ENCODE data around the gene ARHGAP26. TPM values are rescaled to one million over a fixed set of nuclear protein-coding genes. Genes with fewer than 3 reads are reported as not detected.

ARHGAP26 gene
- total RNA-seq, 5 donors from 2014 or later (not counting 1 experiment from before 2014, with no cell fraction given) = 22.8 to 49.3 (median 28.3) TPM

- ChIA-PET POLR2A (interaction anchor here in 1 of 2 donors (0.6 kb wide), 1 partner anchor 182 kb away, joined by 3 read pairs; no protein-coding TSS in a partner anchor), CTCF (interaction anchor here (0.6 to 1.7 kb wide), 4 partner anchors 29 to 79 kb away, joined by 3 to 5 read pairs (median 4); no protein-coding TSS in a partner anchor)
- Mint-ChIP-seq H3K27me3 (no peaks in the 10 kb centered on the region), H3K27ac (no peak overlapping the region), H3K4me3 (no peak overlapping the region), H3K36me3 (peaks cover 3% of the 10 kb centered on the region), H3K4me1 (peaks cover 71 to 76% (median 74%) of the 10 kb centered on the region in 3 donors), H3K9me3 (no peaks in the 10 kb centered on the region)
- WGBS (ENCODE audit: insufficient coverage) = 37% methylated on average over 2 of the region's 3 CpGs
- ATAC-seq (replicated peaks in 1 of 4) = peak in 1 of 4 experiments; percentile 67
- H3K4me1 ChIP-seq (ENCODE audit: control insufficient read depth in 1 of 2, extremely low read depth in 1 of 2, insufficient read depth in 2 of 2, low read length in 2 of 2) = peaks cover 0 to 37% of the 10 kb centered on the region in 2 experiments
- H3K4me3 ChIP-seq (ENCODE audit: control insufficient read depth in 1 of 2, extremely low read depth in 1 of 2, low read length in 1 of 2) = no peak overlapping the region
- DNase-seq = peak in 6 of 35 experiments; percentile 5 to 41 (median 16)
- H3K27me3 ChIP-seq (replicated peaks in 1 of 2; ENCODE audit: control insufficient read depth in 2 of 2, extremely low read depth in 1 of 2, insufficient read depth in 2 of 2, low read length in 1 of 2) = no peaks in the 10 kb centered on the region
- no peak overlapping the region for H3K27ac ChIP-seq (ENCODE audit: low read length)
- H3K9me3 ChIP-seq = no peaks in the 10 kb centered on the region
- no peaks in the 10 kb centered on the region for H3K36me3 ChIP-seq (ENCODE audit: control insufficient read depth in 2 of 2, extremely low read depth in 1 of 2, insufficient read depth in 1 of 2, low read length in 1 of 2)
Observed at GRCh38 chr5:142826741-142827492, 56.7 kb downstream of the ARHGAP26 start.

GRCh38 chr5:142827934-142828576, 57.9 kb downstream of the ARHGAP26 start:
- DNase-seq = no peak
- H3K9me3 ChIP-seq = no peaks in the 10 kb centered on the region
- no peak overlapping the region for H3K4me3 ChIP-seq (ENCODE audit: control insufficient read depth in 1 of 2, extremely low read depth in 1 of 2, low read length in 1 of 2)
- peaks cover 70 to 71% (median 70%) of the 10 kb centered on the region in 3 donors for H3K4me1 Mint-ChIP-seq
- WGBS (ENCODE audit: insufficient coverage) = no CpG with 5 or more reads among the region's 6 CpGs
- no peaks in the 10 kb centered on the region for H3K36me3 ChIP-seq (ENCODE audit: control insufficient read depth in 2 of 2, extremely low read depth in 1 of 2, insufficient read depth in 1 of 2, low read length in 1 of 2)
- no peaks in the 10 kb centered on the region for H3K9me3 Mint-ChIP-seq
- H3K27ac ChIP-seq (ENCODE audit: low read length) = no peak overlapping the region
- CTCF ChIA-PET = interaction anchor here in 1 of 2 donors (1.7 kb wide), 1 partner anchor 80 kb away, joined by 5 read pairs; no protein-coding TSS in a partner anchor
- ATAC-seq (replicated peaks in 1 of 4) = no peak
- H3K36me3 Mint-ChIP-seq = peaks cover 3% of the 10 kb centered on the region
- POLR2A ChIA-PET = no interaction called here
- no peaks in the 10 kb centered on the region for H3K27me3 Mint-ChIP-seq
- H3K4me3 Mint-ChIP-seq = no peak overlapping the region
- H3K27ac Mint-ChIP-seq = no peak overlapping the region
- H3K27me3 ChIP-seq (replicated peaks in 1 of 2; ENCODE audit: control insufficient read depth in 2 of 2, extremely low read depth in 1 of 2, insufficient read depth in 2 of 2, low read length in 1 of 2) = no peaks in the 10 kb centered on the region
- H3K4me1 ChIP-seq (ENCODE audit: control insufficient read depth in 1 of 2, extremely low read depth in 1 of 2, insufficient read depth in 2 of 2, low read length in 2 of 2) = peaks cover 0 to 38% of the 10 kb centered on the region in 2 experiments

GRCh38 chr5:142828797-142829535, 58.8 kb downstream of the ARHGAP26 start:
- Mint-ChIP-seq H3K36me3 (peaks cover 3% of the 10 kb centered on the region), H3K27ac (peak overlapping the region in 1 of 2 donors; percentile 30), H3K4me1 (peaks cover 61 to 65% (median 63%) of the 10 kb centered on the region in 3 donors), H3K27me3 (no peaks in the 10 kb centered on the region), H3K9me3 (no peaks in the 10 kb centered on the region), H3K4me3 (no peak overlapping the region)
- no peak overlapping the region for H3K4me3 ChIP-seq (ENCODE audit: control insufficient read depth in 1 of 2, extremely low read depth in 1 of 2, low read length in 1 of 2)
- no peaks in the 10 kb centered on the region for H3K36me3 ChIP-seq (ENCODE audit: control insufficient read depth in 2 of 2, extremely low read depth in 1 of 2, insufficient read depth in 1 of 2, low read length in 1 of 2)
- ATAC-seq (replicated peaks in 1 of 4) = no peak
- ChIA-PET POLR2A (no interaction called here), CTCF (no interaction called here)
- H3K4me1 ChIP-seq (ENCODE audit: control insufficient read depth in 1 of 2, extremely low read depth in 1 of 2, insufficient read depth in 2 of 2, low read length in 2 of 2) = peaks cover 0 to 35% of the 10 kb centered on the region in 2 experiments
- no peaks in the 10 kb centered on the region for H3K27me3 ChIP-seq (replicated peaks in 1 of 2; ENCODE audit: control insufficient read depth in 2 of 2, extremely low read depth in 1 of 2, insufficient read depth in 2 of 2, low read length in 1 of 2)
- no peaks in the 10 kb centered on the region for H3K9me3 ChIP-seq
- DNase-seq = no peak
- WGBS (ENCODE audit: insufficient coverage) = 87% methylated on average over 3 of the region's 5 CpGs
- H3K27ac ChIP-seq (ENCODE audit: low read length) = no peak overlapping the region

GRCh38 chr5:142829801-142830220, 59.6 kb downstream of the ARHGAP26 start:
- no peaks in the 10 kb centered on the region for H3K9me3 Mint-ChIP-seq
- POLR2A ChIA-PET = interaction anchor here in 1 of 2 donors (0.6 kb wide), 1 partner anchor 9 kb away, joined by 4 read pairs; no protein-coding TSS in a partner anchor
- H3K27me3 Mint-ChIP-seq = no peaks in the 10 kb centered on the region

GRCh38 chr5:142830241-142831008, 60.2 kb downstream of the ARHGAP26 start:
- no peak for DNase-seq
- H3K36me3 ChIP-seq (ENCODE audit: control insufficient read depth in 2 of 2, extremely low read depth in 1 of 2, insufficient read depth in 1 of 2, low read length in 1 of 2) = no peaks in the 10 kb centered on the region
- Mint-ChIP-seq H3K4me1 (peaks cover 51 to 66% (median 62%) of the 10 kb centered on the region in 3 donors), H3K4me3 (no peak overlapping the region), H3K9me3 (no peaks in the 10 kb centered on the region), H3K36me3 (peaks cover 3% of the 10 kb centered on the region), H3K27ac (no peak overlapping the region), H3K27me3 (no peaks in the 10 kb centered on the region)
- ChIA-PET POLR2A (interaction anchor here in 1 of 2 donors (0.6 kb wide), 1 partner anchor 9 kb away, joined by 4 read pairs; no protein-coding TSS in a partner anchor), CTCF (interaction anchor here (0.5 to 0.6 kb wide), 3 partner anchors 10 to 870 kb away, joined by 3 to 7 read pairs (median 3); no protein-coding TSS in a partner anchor)
- 90% methylated on average over 3 of the region's 8 CpGs for WGBS (ENCODE audit: insufficient coverage)
- no peaks in the 10 kb centered on the region for H3K27me3 ChIP-seq (replicated peaks in 1 of 2; ENCODE audit: control insufficient read depth in 2 of 2, extremely low read depth in 1 of 2, insufficient read depth in 2 of 2, low read length in 1 of 2)
- H3K9me3 ChIP-seq = no peaks in the 10 kb centered on the region
- no peak for ATAC-seq (replicated peaks in 1 of 4)
- no peak overlapping the region for H3K4me3 ChIP-seq (ENCODE audit: control insufficient read depth in 1 of 2, extremely low read depth in 1 of 2, low read length in 1 of 2)
- H3K27ac ChIP-seq (ENCODE audit: low read length) = no peak overlapping the region
- H3K4me1 ChIP-seq (ENCODE audit: control insufficient read depth in 1 of 2, extremely low read depth in 1 of 2, insufficient read depth in 2 of 2, low read length in 2 of 2) = peaks cover 0 to 27% of the 10 kb centered on the region in 2 experiments

More at GRCh38 chr5:142829801-142830220, 59.6 kb downstream of the ARHGAP26 start:
- Histone ChIP-seq H3K4me1 (ENCODE audit: control insufficient read depth in 1 of 2, extremely low read depth in 1 of 2, insufficient read depth in 2 of 2, low read length in 2 of 2) (peaks cover 0 to 31% of the 10 kb centered on the region in 2 experiments), H3K27ac (ENCODE audit: low read length) (no peak overlapping the region), H3K27me3 (replicated peaks in 1 of 2; ENCODE audit: control insufficient read depth in 2 of 2, extremely low read depth in 1 of 2, insufficient read depth in 2 of 2, low read length in 1 of 2) (no peaks in the 10 kb centered on the region), H3K4me3 (ENCODE audit: control insufficient read depth in 1 of 2, extremely low read depth in 1 of 2, low read length in 1 of 2) (no peak overlapping the region), H3K36me3 (ENCODE audit: control insufficient read depth in 2 of 2, extremely low read depth in 1 of 2, insufficient read depth in 1 of 2, low read length in 1 of 2) (no peaks in the 10 kb centered on the region), H3K9me3 (no peaks in the 10 kb centered on the region)
- no peak overlapping the region for H3K27ac Mint-ChIP-seq
- peaks cover 53 to 62% (median 59%) of the 10 kb centered on the region in 3 donors for H3K4me1 Mint-ChIP-seq
- no peak for ATAC-seq (replicated peaks in 1 of 4)
- H3K4me3 Mint-ChIP-seq = no peak overlapping the region
- peaks cover 3% of the 10 kb centered on the region for H3K36me3 Mint-ChIP-seq
- DNase-seq = no peak
- 86% methylated on average over 1 of the region's 2 CpGs for WGBS (ENCODE audit: insufficient coverage)
- CTCF ChIA-PET = interaction anchor here in 1 of 2 donors (0.6 kb wide), 1 partner anchor 9 kb away, joined by 7 read pairs; no protein-coding TSS in a partner anchor
